Progenitor cell of endocrine pancreas (in vitro differentiated cells): ENCODE data around the gene DGKQ. TPM values are rescaled to one million over a fixed set of nuclear protein-coding genes. Genes with fewer than 3 reads are reported as not detected.

ENCODE experiments used
- DNase-seq: peaks from one replicate; pipeline ENCODE4 v3.0.0; 2021; ENCODE audit warnings: low spot score; ENCODE audit not compliant: unreplicated experiment
- H3K27ac Mint-ChIP-seq: 2 replicates; pipeline ENCODE4 v1.8.0; 2021; ENCODE audit warnings: mild to moderate bottlenecking, moderate library complexity, mixed read lengths
- H3K27me3 Mint-ChIP-seq: 2 replicates; pipeline ENCODE4 v1.8.0; 2021; ENCODE audit warnings: mixed read lengths
- H3K36me3 Mint-ChIP-seq: 2 replicates; pipeline ENCODE4 v1.8.0; 2022; ENCODE audit warnings: mixed read lengths; ENCODE audit not compliant: insufficient read depth
- H3K4me1 Mint-ChIP-seq: 2 replicates; pipeline ENCODE4 v1.8.0; 2021; ENCODE audit warnings: low read depth, mixed read lengths
- H3K4me3 Mint-ChIP-seq: 2 replicates; pipeline ENCODE4 v1.8.0; 2021; ENCODE audit warnings: low read depth, mild to moderate bottlenecking, moderate library complexity, mixed read lengths
- H3K9me3 Mint-ChIP-seq: 2 replicates; pipeline ENCODE4 v1.8.0; 2021; ENCODE audit warnings: low read depth, mixed read lengths
- total RNA-seq: library from RNA; stranded (reverse); gene quantifications from 2 replicates; pipeline ENCODE4 v1.2.1, GENCODE V29; 2021
- TF ChIP-seq, protein P1 (sequence below): fragments of 200-600 bp; sonication (generic); IDR thresholded peaks from one replicate; pipeline ENCODE4 v1.5.0; 2021; ENCODE audit warnings: antibody characterized with exemption, mild to moderate bottlenecking; ENCODE audit not compliant: unreplicated experiment

Gene DGKQ
- total RNA-seq, 1 donor from 2014 or later = 24.9 TPM

DNA sequence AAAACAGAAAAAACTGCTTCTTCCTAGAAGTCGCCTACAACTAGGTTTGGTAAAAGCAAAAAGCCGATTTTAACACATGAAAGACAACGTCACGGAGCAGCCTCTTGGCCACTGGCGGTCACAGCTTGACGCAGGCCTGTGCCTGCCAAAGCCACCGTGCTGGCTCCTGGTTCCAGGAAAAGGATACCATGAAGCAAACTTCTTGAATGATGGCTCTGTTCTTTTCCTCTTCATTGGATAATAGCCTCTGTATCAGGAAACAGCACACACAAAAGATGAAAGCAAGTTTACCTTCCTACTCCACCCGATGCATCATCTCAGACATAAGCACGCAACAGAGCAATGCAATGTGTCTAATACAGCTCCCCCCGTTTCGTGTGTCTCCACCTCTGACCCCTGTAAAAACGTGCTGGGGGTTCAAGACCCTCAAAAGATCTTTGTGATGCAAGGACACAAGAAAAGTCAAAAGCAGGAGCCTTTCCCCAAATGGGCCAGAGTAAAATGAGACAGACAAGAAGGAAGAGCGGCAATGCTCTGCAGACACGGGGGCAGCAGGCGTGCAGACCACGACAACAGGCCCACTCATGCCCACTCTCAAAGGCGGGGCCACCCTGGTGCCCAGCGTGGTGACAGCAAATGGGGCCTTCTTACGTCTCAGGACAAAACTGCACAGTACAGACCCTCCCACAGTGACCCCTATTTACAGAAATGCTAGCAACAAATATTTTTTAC is 60.7 kb downstream of the DGKQ start:
- no peak overlapping the region for H3K4me3 Mint-ChIP-seq
- H3K4me1 Mint-ChIP-seq = peaks cover 5% of the 10 kb centered on the region
- no peak overlapping the region for H3K27ac Mint-ChIP-seq
- peaks cover 3% of the 10 kb centered on the region for H3K36me3 Mint-ChIP-seq
- TF ChIP-seq, protein P1, sequence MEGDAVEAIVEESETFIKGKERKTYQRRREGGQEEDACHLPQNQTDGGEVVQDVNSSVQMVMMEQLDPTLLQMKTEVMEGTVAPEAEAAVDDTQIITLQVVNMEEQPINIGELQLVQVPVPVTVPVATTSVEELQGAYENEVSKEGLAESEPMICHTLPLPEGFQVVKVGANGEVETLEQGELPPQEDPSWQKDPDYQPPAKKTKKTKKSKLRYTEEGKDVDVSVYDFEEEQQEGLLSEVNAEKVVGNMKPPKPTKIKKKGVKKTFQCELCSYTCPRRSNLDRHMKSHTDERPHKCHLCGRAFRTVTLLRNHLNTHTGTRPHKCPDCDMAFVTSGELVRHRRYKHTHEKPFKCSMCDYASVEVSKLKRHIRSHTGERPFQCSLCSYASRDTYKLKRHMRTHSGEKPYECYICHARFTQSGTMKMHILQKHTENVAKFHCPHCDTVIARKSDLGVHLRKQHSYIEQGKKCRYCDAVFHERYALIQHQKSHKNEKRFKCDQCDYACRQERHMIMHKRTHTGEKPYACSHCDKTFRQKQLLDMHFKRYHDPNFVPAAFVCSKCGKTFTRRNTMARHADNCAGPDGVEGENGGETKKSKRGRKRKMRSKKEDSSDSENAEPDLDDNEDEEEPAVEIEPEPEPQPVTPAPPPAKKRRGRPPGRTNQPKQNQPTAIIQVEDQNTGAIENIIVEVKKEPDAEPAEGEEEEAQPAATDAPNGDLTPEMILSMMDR = no peak
- DNase-seq = no peak
- peaks cover 5% of the 10 kb centered on the region for H3K9me3 Mint-ChIP-seq
- no peaks in the 10 kb centered on the region for H3K27me3 Mint-ChIP-seq

GRCh38 chr4:911871-912490 is 61.4 kb downstream of the DGKQ start:
- H3K4me3 Mint-ChIP-seq = no peak overlapping the region
- no peak overlapping the region for H3K27ac Mint-ChIP-seq
- no peak for DNase-seq
- peaks cover 3% of the 10 kb centered on the region for H3K36me3 Mint-ChIP-seq
- TF ChIP-seq, protein P1 = no peak
- H3K27me3 Mint-ChIP-seq = no peaks in the 10 kb centered on the region
- H3K9me3 Mint-ChIP-seq = no peaks in the 10 kb centered on the region
- H3K4me1 Mint-ChIP-seq = peaks cover 5% of the 10 kb centered on the region

DNA sequence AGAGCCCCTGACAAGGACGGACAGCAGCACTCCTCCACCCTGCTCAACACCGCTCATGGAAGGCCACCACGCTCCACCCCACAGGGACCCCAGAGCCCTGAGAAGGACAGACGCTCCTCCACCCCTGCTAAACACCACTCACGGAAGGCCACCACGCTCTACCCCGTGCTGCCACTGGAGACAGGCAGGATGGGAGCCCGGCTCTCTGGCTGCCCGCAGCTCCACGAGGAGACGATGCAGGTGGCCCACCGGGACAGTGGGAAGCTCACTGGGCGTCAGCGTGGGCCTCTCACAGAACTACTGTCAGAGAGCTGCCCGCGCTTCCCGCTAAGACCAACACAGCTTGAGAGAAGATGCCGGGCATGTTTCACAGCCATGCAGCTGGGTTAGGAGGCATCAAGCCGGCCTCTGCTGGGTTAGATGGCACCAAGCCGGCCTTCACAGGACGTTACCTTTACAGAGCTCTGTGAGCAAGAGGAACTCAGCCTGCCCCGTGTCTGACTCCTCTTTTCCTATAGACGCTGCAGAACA is 62.1 kb downstream of the DGKQ start:
- Mint-ChIP-seq H3K27ac (no peak overlapping the region), H3K9me3 (no peaks in the 10 kb centered on the region), H3K4me3 (no peak overlapping the region), H3K36me3 (peaks cover 7% of the 10 kb centered on the region), H3K27me3 (no peaks in the 10 kb centered on the region), H3K4me1 (peaks cover 5% of the 10 kb centered on the region)
- no peak for DNase-seq
- TF ChIP-seq, protein P1 = no peak

GRCh38 chr4:910366-911091 is 62.8 kb downstream of the DGKQ start:
- DNase-seq = no peak
- TF ChIP-seq, protein P1 = no peak

DNA sequence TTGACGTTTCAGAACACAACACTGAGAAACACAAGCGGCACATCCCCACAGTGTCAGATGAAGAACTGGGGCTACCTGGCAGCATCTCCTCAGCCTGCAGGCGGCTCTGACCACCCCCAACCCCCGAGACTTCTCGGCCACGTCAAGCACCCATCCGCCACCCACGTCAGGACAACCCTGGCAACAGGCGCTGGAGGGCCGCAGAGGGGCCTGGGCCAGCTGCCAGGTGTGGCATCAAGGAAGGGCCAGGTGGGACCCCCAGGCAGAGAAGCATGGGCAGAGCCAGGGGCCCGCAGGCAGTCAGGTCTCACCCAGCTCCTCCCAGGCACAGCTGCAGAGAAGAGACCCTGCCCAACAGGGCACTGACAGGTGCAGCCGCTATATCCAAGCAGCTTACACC is 63.5 kb downstream of the DGKQ start:
- no peak overlapping the region for H3K27ac Mint-ChIP-seq
- TF ChIP-seq, protein P1 = no peak
- no peak overlapping the region for H3K4me3 Mint-ChIP-seq
- no peaks in the 10 kb centered on the region for H3K27me3 Mint-ChIP-seq
- H3K4me1 Mint-ChIP-seq = no peaks in the 10 kb centered on the region
- peaks cover 8% of the 10 kb centered on the region for H3K36me3 Mint-ChIP-seq
- H3K9me3 Mint-ChIP-seq = no peaks in the 10 kb centered on the region
- DNase-seq = no peak

More at GRCh38 chr4:910366-911091, 62.8 kb downstream of the DGKQ start:
- Mint-ChIP-seq H3K4me1 (peaks cover 3% of the 10 kb centered on the region), H3K27me3 (no peaks in the 10 kb centered on the region), H3K27ac (no peak overlapping the region), H3K9me3 (no peaks in the 10 kb centered on the region), H3K36me3 (peaks cover 8% of the 10 kb centered on the region), H3K4me3 (no peak overlapping the region)
